Fibroblast of lung (primary cell): ENCODE results near the gene GCAT.

Experiments
- CTCF ChIP-seq, 2 donors: IDR thresholded peaks in 1 of 2; conservative IDR thresholded peaks in 1 of 2; 1 replicate in 1 of 2; 2 replicates in 1 of 2; pipeline ENCODE4 v1.5.1; 2011 to 2012; ENCODE audit warnings: low read length in 2 of 2, control low read depth in 1 of 2, inconsistent platforms in 1 of 2, low read depth in 1 of 2, mild to moderate bottlenecking in 1 of 2
- EZH2 ChIP-seq: IDR thresholded peaks from 2 replicates; pipeline ENCODE4 v1.5.1; 2012; ENCODE audit warnings: low read length, control low read depth, mild to moderate bottlenecking; ENCODE audit errors: missing control alignments

DNA sequence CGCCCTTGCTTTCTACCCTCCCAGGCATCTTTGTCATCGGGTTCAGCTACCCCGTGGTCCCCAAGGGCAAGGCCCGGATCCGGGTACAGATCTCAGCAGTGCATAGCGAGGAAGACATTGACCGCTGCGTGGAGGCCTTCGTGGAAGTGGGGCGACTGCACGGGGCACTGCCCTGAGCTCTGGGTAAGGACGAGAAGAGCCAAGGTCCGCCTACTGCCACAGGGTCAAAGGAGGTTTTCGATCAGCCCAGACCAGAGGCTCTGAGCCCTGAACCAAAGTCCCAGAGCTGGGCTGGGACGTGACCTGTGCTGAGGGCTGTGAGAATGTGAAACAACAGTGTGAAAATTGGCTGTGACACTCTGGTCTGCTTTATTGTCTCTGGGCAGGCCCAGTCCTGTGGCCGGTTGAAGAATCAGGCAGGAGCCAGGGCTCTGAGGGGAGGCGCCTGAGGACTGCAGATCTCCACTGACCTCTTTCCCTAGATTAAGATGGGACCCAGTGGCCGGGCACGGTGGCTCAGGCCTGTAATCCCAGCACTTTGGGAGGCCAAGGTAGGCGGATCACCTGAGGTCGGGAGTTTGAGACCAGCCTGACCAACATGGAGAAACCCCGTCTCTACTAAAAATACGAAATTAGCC is 8.9 kb downstream of the GCAT start:
- TF ChIP-seq CTCF (conservative IDR thresholded peaks at IDR 0.05 in 1 of 2, IDR thresholded peaks at IDR 0.05 in 1 of 2; ENCODE audit: low read depth in 1 of 2, low read length in 2 of 2) (no peak), EZH2 (no peak)
